Ishikawa (cell line): ENCODE measurements around the gene RSBN1L.

Source experiments
- CEBPB ChIP-seq: IDR thresholded peaks from 2 replicates; pipeline ENCODE4 v1.6.1; 2012
- CREB1 ChIP-seq: IDR thresholded peaks from 2 replicates; pipeline ENCODE4 v1.6.1; 2012; ENCODE audit warnings: low read depth
- EGR1 ChIP-seq: IDR thresholded peaks from 2 replicates; pipeline ENCODE4 v1.6.1; 2012
- EP300 ChIP-seq: IDR thresholded peaks from 2 replicates; pipeline ENCODE4 v1.6.1; 2012; ENCODE audit warnings: borderline replicate concordance
- FOXM1 ChIP-seq: IDR thresholded peaks from 2 replicates; pipeline ENCODE4 v1.6.1; 2012; ENCODE audit warnings: low read depth, borderline replicate concordance
- MAX ChIP-seq: IDR thresholded peaks from 2 replicates; pipeline ENCODE4 v1.6.1; 2012
- NFIC ChIP-seq: IDR thresholded peaks from 2 replicates; pipeline ENCODE4 v1.6.1; 2012
- RAD21 ChIP-seq: IDR thresholded peaks from 2 replicates; pipeline ENCODE4 v1.6.1; 2012; ENCODE audit warnings: low read depth
- REST ChIP-seq: IDR thresholded peaks from 2 replicates; pipeline ENCODE4 v1.6.1; 2012; ENCODE audit warnings: low read depth, mild to moderate bottlenecking
- TAF1 ChIP-seq: IDR thresholded peaks from 2 replicates; pipeline ENCODE4 v1.6.1; 2012; ENCODE audit warnings: low read depth, mild to moderate bottlenecking
- TCF12 ChIP-seq: IDR thresholded peaks from 2 replicates; pipeline ENCODE4 v1.6.1; 2012; ENCODE audit warnings: low read depth
- TEAD4 ChIP-seq: IDR thresholded peaks from 2 replicates; pipeline ENCODE4 v1.6.1; 2012
- USF1 ChIP-seq: IDR thresholded peaks from 2 replicates; pipeline ENCODE4 v1.6.1; 2012
- YY1 ChIP-seq: IDR thresholded peaks from 2 replicates; pipeline ENCODE4 v1.6.1; 2012; ENCODE audit warnings: low read depth
- ZBTB7A ChIP-seq: IDR thresholded peaks from 2 replicates; pipeline ENCODE4 v1.6.1; 2012; ENCODE audit warnings: low read depth

RSBN1L gene

GRCh38 chr7:77806425-77806824, 110.2 kb downstream of the RSBN1L start:
- no peak for TF ChIP-seq ZBTB7A

GRCh38 chr7:77808517-77808916, 112.3 kb downstream of the RSBN1L start:
- TF ChIP-seq USF1: no peak
- no peak for TF ChIP-seq FOXM1
- no peak for TF ChIP-seq ZBTB7A
- no peak for TF ChIP-seq RAD21
- TF ChIP-seq EGR1: no peak
- no peak for TF ChIP-seq NFIC
- no peak for TF ChIP-seq TEAD4
- no peak for TF ChIP-seq CREB1
- TF ChIP-seq YY1: no peak
- TF ChIP-seq EP300: no peak
- TF ChIP-seq REST: no peak
- TF ChIP-seq CEBPB: no peak
- no peak for TF ChIP-seq TAF1
- TF ChIP-seq TCF12: no peak
- TF ChIP-seq MAX: no peak

GRCh38 chr7:77811516-77812289, 115.4 kb downstream of the RSBN1L start:
- no peak for TF ChIP-seq NFIC
- TF ChIP-seq TEAD4: peak; percentile 56; the same call in 1 of the 2 replicates
- no peak for TF ChIP-seq CREB1
- no peak for TF ChIP-seq USF1
- TF ChIP-seq RAD21: no peak

- no peak for TF ChIP-seq NFIC
- no peak for TF ChIP-seq RAD21
- TF ChIP-seq MAX: no peak
- TF ChIP-seq REST: no peak
- TF ChIP-seq FOXM1: no peak
- TF ChIP-seq YY1: no peak
- no peak for TF ChIP-seq TAF1
- no peak for TF ChIP-seq CREB1
Measured at GRCh38 chr7:77812290-77812685, 116.0 kb downstream of the RSBN1L start.

- TF ChIP-seq MAX (no peak), TCF12 (no peak), TEAD4 (no peak)
Measured at GRCh38 chr7:77813180-77813579, 116.9 kb downstream of the RSBN1L start.

GRCh38 chr7:77819021-77819420, 122.8 kb downstream of the RSBN1L start:
- TF ChIP-seq TAF1 (no peak), MAX (no peak), ZBTB7A (no peak), EGR1 (no peak), NFIC (no peak), TCF12 (no peak), CREB1 (no peak), USF1 (no peak), EP300 (no peak), TEAD4 (no peak), REST (no peak), RAD21 (no peak), FOXM1 (no peak), CEBPB (no peak), YY1 (no peak)
